ENCODE data around the gene PGLYRP4. TPM values are rescaled to one million over a fixed set of nuclear protein-coding genes. Genes with fewer than 3 reads are reported as not detected.
A peak's percentile ranks its signal among the peaks of the same experiment; 100 is the strongest.

Gene PGLYRP4
- polyA plus RNA-seq, 3 donors, result not detected

DNA sequence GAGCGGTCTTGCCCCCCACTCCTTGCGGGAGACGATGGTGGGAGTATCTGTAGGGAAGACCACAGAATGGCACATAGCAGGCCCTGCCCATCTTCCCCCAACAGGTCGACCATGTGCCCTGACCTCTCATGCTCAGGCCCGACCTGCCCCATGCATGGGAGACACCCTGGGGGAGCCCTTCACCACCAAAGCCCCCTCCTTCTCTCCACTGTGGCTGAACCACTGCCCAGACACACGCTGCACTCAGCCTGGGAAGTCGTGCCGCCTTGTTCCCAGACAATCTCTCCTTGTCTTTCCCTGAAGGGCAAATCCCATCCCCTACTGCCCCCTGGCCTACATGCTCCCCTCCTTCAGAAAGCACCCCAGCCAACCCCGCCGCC, 41.4 kb downstream of the PGLYRP4 start:
- Histone ChIP-seq H3K36me3 (replicated peaks in 1 of 2; ENCODE audit: control insufficient read depth in 1 of 2, insufficient read depth in 2 of 2, low read length in 2 of 2) (no peaks in the 10 kb centered on the region), H3K27ac (ENCODE audit: low read depth in 1 of 2, low read length in 2 of 2) (no peak overlapping the region), H3K4me3 (replicated peaks in 1 of 3; ENCODE audit: low read depth in 2 of 3, low read length in 3 of 3) (no peak overlapping the region), H3K27me3 (ENCODE audit: control insufficient read depth in 2 of 2, insufficient read depth in 2 of 2, low read length in 2 of 2) (no peaks in the 10 kb centered on the region), H2AFZ (ENCODE audit: insufficient read depth, low read depth, low read length, poor library complexity, severe bottlenecking) (no peak overlapping the region), H4K20me1 (ENCODE audit: insufficient read depth, low read length) (no peaks in the 10 kb centered on the region), H3K9ac (ENCODE audit: insufficient read depth, low read length, poor library complexity, severe bottlenecking) (no peak overlapping the region), H3K9me3 (replicated peaks in 1 of 2; ENCODE audit: control insufficient read depth in 1 of 2, insufficient read depth in 1 of 2, low read length in 2 of 2) (no peaks in the 10 kb centered on the region), H3K4me2 (replicated peaks; ENCODE audit: extremely low read depth, low read length, poor library complexity, severe bottlenecking) (no peak overlapping the region), H3K79me2 (ENCODE audit: insufficient read depth, low read length) (no peaks in the 10 kb centered on the region), H3K4me1 (ENCODE audit: control insufficient read depth in 1 of 2, insufficient read depth in 2 of 2, low read length in 2 of 2) (peaks cover 7 to 11% of the 10 kb centered on the region in 2 donors)
- H3K36me3 Mint-ChIP-seq, result no peaks in the 10 kb centered on the region
- peaks cover 2 to 7% (median 5%) of the 10 kb centered on the region in 3 donors for H3K27me3 Mint-ChIP-seq (ENCODE audit: low read depth in 3 of 3)
- no peak for DNase-seq
- H3K4me3 Mint-ChIP-seq, result no peak overlapping the region
- H3K4me1 Mint-ChIP-seq, result peaks cover 15% of the 10 kb centered on the region
- 98% methylated on average over 7 of the region's 10 CpGs for WGBS (ENCODE audit: insufficient coverage)
- TF ChIP-seq, protein P1, sequence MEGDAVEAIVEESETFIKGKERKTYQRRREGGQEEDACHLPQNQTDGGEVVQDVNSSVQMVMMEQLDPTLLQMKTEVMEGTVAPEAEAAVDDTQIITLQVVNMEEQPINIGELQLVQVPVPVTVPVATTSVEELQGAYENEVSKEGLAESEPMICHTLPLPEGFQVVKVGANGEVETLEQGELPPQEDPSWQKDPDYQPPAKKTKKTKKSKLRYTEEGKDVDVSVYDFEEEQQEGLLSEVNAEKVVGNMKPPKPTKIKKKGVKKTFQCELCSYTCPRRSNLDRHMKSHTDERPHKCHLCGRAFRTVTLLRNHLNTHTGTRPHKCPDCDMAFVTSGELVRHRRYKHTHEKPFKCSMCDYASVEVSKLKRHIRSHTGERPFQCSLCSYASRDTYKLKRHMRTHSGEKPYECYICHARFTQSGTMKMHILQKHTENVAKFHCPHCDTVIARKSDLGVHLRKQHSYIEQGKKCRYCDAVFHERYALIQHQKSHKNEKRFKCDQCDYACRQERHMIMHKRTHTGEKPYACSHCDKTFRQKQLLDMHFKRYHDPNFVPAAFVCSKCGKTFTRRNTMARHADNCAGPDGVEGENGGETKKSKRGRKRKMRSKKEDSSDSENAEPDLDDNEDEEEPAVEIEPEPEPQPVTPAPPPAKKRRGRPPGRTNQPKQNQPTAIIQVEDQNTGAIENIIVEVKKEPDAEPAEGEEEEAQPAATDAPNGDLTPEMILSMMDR (IDR thresholded peaks at IDR 0.05), result no peak
- H3K27ac Mint-ChIP-seq, result peak overlapping the region in 1 of 7 donors; percentile 74
- H3K9me3 Mint-ChIP-seq, result peaks cover 0 to 2% (median 0%) of the 10 kb centered on the region in 7 donors
- intact Hi-C loops (cut with micrococcal nuclease), result no loop called here

DNA sequence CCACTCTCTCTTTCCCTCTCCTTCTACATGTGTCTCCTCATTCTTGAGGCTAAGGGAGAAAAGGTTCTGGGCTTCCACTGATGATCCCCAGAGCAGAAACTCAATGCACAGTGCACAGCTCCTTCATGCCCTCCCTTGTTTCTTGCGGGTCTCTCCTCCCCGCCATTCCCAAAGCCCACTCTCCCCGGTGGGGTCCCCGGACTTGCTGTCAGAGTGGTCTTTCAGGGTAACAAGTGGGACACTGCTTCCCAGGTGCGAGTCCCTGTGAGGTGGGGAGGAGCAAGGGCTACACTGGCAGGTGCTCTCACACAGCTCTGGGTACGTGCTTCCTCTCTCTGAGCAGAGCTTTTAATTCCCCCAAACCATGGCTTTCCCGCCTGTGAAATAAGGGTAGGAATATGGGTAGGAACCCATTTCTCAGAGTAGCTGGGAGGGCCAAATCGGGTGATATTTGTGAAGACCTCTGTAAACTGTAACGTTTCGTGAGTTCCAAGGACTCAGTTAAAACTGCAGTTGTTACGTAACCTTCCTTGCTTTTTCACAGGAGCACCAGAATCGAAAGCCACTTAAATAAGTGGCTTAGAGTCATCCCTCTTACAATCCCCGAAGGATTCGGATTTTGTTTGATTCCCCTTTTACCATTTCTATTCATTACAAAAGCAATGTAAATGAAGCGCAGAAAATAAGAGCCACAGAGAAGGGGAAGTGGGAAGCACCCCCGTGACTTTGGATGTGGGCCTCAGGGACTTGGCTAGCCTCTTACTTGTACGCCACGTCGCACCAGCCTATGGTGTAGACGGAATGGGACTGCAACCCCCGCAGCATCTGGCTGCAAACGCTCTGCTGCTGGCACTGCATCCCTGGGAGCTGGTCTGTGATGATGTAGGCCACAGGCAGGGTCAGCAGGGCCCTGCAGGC, 42.1 kb downstream of the PGLYRP4 start:
- Histone ChIP-seq H3K9me3 (replicated peaks in 1 of 2; ENCODE audit: control insufficient read depth in 1 of 2, insufficient read depth in 1 of 2, low read length in 2 of 2) (no peaks in the 10 kb centered on the region), H3K4me3 (replicated peaks in 1 of 3; ENCODE audit: low read depth in 2 of 3, low read length in 3 of 3) (no peak overlapping the region), H3K27me3 (ENCODE audit: control insufficient read depth in 2 of 2, insufficient read depth in 2 of 2, low read length in 2 of 2) (no peaks in the 10 kb centered on the region), H4K20me1 (ENCODE audit: insufficient read depth, low read length) (no peaks in the 10 kb centered on the region), H3K4me1 (ENCODE audit: control insufficient read depth in 1 of 2, insufficient read depth in 2 of 2, low read length in 2 of 2) (peaks cover 7 to 11% of the 10 kb centered on the region in 2 donors), H2AFZ (ENCODE audit: insufficient read depth, low read depth, low read length, poor library complexity, severe bottlenecking) (no peak overlapping the region), H3K36me3 (replicated peaks in 1 of 2; ENCODE audit: control insufficient read depth in 1 of 2, insufficient read depth in 2 of 2, low read length in 2 of 2) (no peaks in the 10 kb centered on the region), H3K4me2 (replicated peaks; ENCODE audit: extremely low read depth, low read length, poor library complexity, severe bottlenecking) (peak overlapping the region; percentile 3), H3K79me2 (ENCODE audit: insufficient read depth, low read length) (no peaks in the 10 kb centered on the region), H3K27ac (ENCODE audit: low read depth in 1 of 2, low read length in 2 of 2) (no peak overlapping the region), H3K9ac (ENCODE audit: insufficient read depth, low read length, poor library complexity, severe bottlenecking) (no peak overlapping the region)
- H3K4me1 Mint-ChIP-seq, result peaks cover 15% of the 10 kb centered on the region
- DNase-seq, result peak; percentile 8 to 31 (median 14)
- TF ChIP-seq, protein P1 (IDR thresholded peaks at IDR 0.05), result no peak
- H3K36me3 Mint-ChIP-seq, result no peaks in the 10 kb centered on the region
- intact Hi-C loops (cut with micrococcal nuclease), result no loop called here
- H3K27me3 Mint-ChIP-seq (ENCODE audit: low read depth in 3 of 3), result peaks cover 2 to 7% (median 5%) of the 10 kb centered on the region in 3 donors
- peaks cover 0 to 2% (median 0%) of the 10 kb centered on the region in 7 donors for H3K9me3 Mint-ChIP-seq
- WGBS (ENCODE audit: insufficient coverage), result 40% methylated on average over 13 of the region's 22 CpGs
- H3K4me3 Mint-ChIP-seq, result peak overlapping the region in 1 of 2 donors; percentile 3
- peak overlapping the region in 1 of 7 donors; percentile 8 for H3K27ac Mint-ChIP-seq

Data from CD14-positive monocyte (primary cell).